Left lung (tissue), 10 donors: Measurements from ENCODE around the gene ALPI. TPM values are rescaled to one million over a fixed set of nuclear protein-coding genes. Genes with fewer than 3 reads are reported as not detected.
"Not testable (repeated sequence)": the region's sequence is repeated elsewhere in the genome, so short reads cannot be mapped to it uniquely, and the experiment has no call there.

Experiments used
- ATAC-seq: fragments of 200-7000 bp; cut with Tn5 transposase; one replicate; pipeline ENCODE4 v1.9.1; 2020; ENCODE audit warnings: moderate library complexity
- DNase-seq, 4 donors: peaks; one replicate each; pipeline ENCODE4 v3.0.0-alpha.2; 2013 to 2020
- H3K27ac ChIP-seq, 2 donors: fragments of 200-600 bp; sonication (generic) in 1 of 2; one replicate each; pipeline versions ENCODE4 v1.5.0 to v1.8.0; 2020 to 2021
- H3K27me3 ChIP-seq, 2 donors: fragments of 200-600 bp; sonication (generic) in 1 of 2; one replicate each; pipeline versions ENCODE4 v1.5.0 to v1.8.0; 2020 to 2021
- H3K36me3 ChIP-seq, 2 donors: fragments of 200-600 bp; sonication (generic) in 1 of 2; one replicate each; pipeline versions ENCODE4 v1.5.0 to v1.8.0; 2020 to 2021
- H3K4me1 ChIP-seq, 2 donors: fragments of 200-600 bp; one replicate each; pipeline ENCODE4 v1.8.0; 2021
- H3K4me3 ChIP-seq, 2 donors: fragments of 200-600 bp; sonication (generic) in 1 of 2; one replicate each; pipeline versions ENCODE4 v1.5.0 to v1.8.0; 2020 to 2021; ENCODE audit warnings: mild to moderate bottlenecking in 1 of 2
- H3K9me3 ChIP-seq, 2 donors: fragments of 200-600 bp; sonication (generic) in 1 of 2; one replicate each; pipeline versions ENCODE4 v1.5.0 to v1.8.0; 2020 to 2021
- CTCF ChIP-seq, 2 donors: fragments of 200-600 bp; sonication (generic) in 1 of 2; IDR thresholded peaks; one replicate each; pipeline versions ENCODE4 v1.5.0 to v1.8.0; 2021; ENCODE audit warnings: antibody characterized with exemption in 2 of 2
- intact Hi-C, 2 donors: fragments of 100-400 bp; cut with DNase I; formaldehyde crosslinking; loops; one replicate each; pipeline versions ENCODE4 v1.11.2 to v1.14.2; 2022
- polyA plus RNA-seq, 6 donors: library from polyadenylated mRNA; unstranded; fragments of 120-200 nt; gene quantifications; one replicate each; pipeline ENCODE4 v1.2.1, GENCODE V29; 2013; ENCODE audit not compliant: insufficient read length in 6 of 6
- total RNA-seq, 2 donors: library from RNA; stranded (reverse); fragmentation: NEBNext Ultra II Directional; extraction: Animal tissue kit (Norgen Biotek cat#: 25700); gene quantifications; one replicate each; pipeline ENCODE4 v1.2.1, GENCODE V29; 2021
- donor health status: DM: no; HTN: yes; CAD: no.
- donor health status: DM: no; HTN: no; CAD: no.

Gene ALPI
- total and polyA plus RNA-seq, 8 donors = not detected

- no peak overlapping the region for H3K4me3 ChIP-seq
- DNase-seq (peak in 2 of 4 donors; percentile 13 to 83), ATAC-seq (peak; percentile 34)
- no peaks in the 10 kb centered on the region for H3K36me3 ChIP-seq
- H3K27me3 ChIP-seq = peaks cover 0 to 14% of the 10 kb centered on the region in 2 donors
- no peak overlapping the region for H3K27ac ChIP-seq
- no peaks in the 10 kb centered on the region for H3K9me3 ChIP-seq
- peak; percentile 32 to 65 for TF ChIP-seq CTCF (IDR thresholded peaks at IDR 0.05)
- intact Hi-C loops = no loop called here
- peaks cover 0 to 4% of the 10 kb centered on the region in 2 donors for H3K4me1 ChIP-seq
Measured at GRCh38 chr2:232444409-232445148, 11.4 kb upstream of the ALPI start.

GRCh38 chr2:232445149-232445885 lies 10.6 kb upstream of the ALPI start:
- H3K4me3 ChIP-seq, intact Hi-C loops, DNase-seq: not testable (repeated sequence)

DNA sequence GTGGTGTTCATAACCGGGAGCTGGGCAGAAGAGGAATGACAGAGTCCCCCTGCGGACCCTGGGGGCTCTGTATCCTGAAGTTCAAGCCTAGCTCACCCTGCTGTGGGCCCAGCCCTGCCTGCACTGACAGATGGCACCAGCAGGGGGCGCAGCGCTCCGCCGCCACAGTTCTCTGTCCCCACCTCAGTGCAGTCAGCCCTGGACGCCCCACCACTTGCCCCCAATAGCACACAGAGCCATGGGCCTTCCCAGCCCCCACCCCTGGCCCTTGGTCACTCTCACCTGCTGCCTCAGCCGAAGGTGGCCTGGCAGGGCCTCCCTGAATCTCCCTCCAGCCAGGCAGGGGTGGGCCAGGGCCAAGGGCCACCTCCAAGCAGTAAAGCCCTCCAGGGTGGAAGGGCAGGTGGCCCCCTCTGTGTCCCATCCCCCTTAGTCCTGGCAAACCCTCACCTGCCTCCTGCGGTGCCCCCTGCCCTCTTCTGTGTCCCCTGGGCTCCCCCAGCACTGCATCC lies 9.6 kb upstream of the ALPI start:
- H3K27ac ChIP-seq, H3K4me3 ChIP-seq, intact Hi-C loops, H3K4me1 ChIP-seq, H3K36me3 ChIP-seq, H3K9me3 ChIP-seq, DNase-seq: not testable (repeated sequence)
- TF ChIP-seq CTCF (IDR thresholded peaks at IDR 0.05) = peak in 1 of 2 donors; percentile 16
- H3K27me3 ChIP-seq = peaks cover 0 to 11% of the 10 kb centered on the region in 2 donors
- ATAC-seq = peak; percentile 56

More at GRCh38 chr2:232445149-232445885, 10.6 kb upstream of the ALPI start:
- peaks cover 0 to 11% of the 10 kb centered on the region in 2 donors for H3K27me3 ChIP-seq
- not testable (repeated sequence) for H3K9me3 ChIP-seq, H3K27ac ChIP-seq, H3K36me3 ChIP-seq, H3K4me1 ChIP-seq, ATAC-seq

GRCh38 chr2:232447091-232447620 lies 8.8 kb upstream of the ALPI start:
- Histone ChIP-seq H3K4me3 (no peak overlapping the region), H3K4me1 (no peaks in the 10 kb centered on the region), H3K27me3 (peaks cover 0 to 11% of the 10 kb centered on the region in 2 donors), H3K27ac (no peak overlapping the region), H3K36me3 (no peaks in the 10 kb centered on the region), H3K9me3 (no peaks in the 10 kb centered on the region)
- no peak for ATAC-seq
- intact Hi-C loops = no loop called here
- DNase-seq = no peak
- no peak for TF ChIP-seq CTCF (IDR thresholded peaks at IDR 0.05)

- no peak overlapping the region for H3K27ac ChIP-seq
- TF ChIP-seq CTCF (IDR thresholded peaks at IDR 0.05) = no peak
- DNase-seq (no peak), ATAC-seq (no peak)
- no peak overlapping the region for H3K4me3 ChIP-seq
- H3K4me1 ChIP-seq = no peaks in the 10 kb centered on the region
- H3K36me3 ChIP-seq = no peaks in the 10 kb centered on the region
- H3K9me3 ChIP-seq = no peaks in the 10 kb centered on the region
- intact Hi-C loops = no loop called here
- H3K27me3 ChIP-seq = peaks cover 0 to 11% of the 10 kb centered on the region in 2 donors
Measured at GRCh38 chr2:232447638-232448303, 8.2 kb upstream of the ALPI start.
